ENCODE results near the gene OTUD7B. TPM values are rescaled to one million over a fixed set of nuclear protein-coding genes. Genes with fewer than 3 reads are reported as not detected.

Gene OTUD7B
- total and polyA plus RNA-seq, 2 of the 8 experiments (the other 6 are each of a cell fraction or from before 2014, with no cell fraction given), result 4.2 to 21.5 TPM

DNA sequence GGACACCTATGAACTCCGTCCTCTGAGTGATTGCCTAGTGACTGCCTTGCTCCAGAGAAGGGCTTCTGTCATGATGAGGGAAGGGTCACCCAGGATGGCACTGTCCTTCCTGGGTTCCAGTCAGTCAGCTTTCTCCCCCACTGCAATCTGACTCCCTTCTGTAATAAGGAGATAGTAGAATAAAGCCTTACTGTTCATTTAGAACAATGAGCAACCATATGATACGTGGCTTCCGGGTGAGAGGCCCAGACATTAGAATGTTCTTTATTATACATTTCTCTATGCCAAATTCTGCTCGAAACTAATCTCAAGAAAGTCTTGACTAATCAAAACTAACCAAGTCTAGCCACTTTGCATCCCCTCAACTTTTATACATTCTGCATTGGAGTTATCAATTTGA, 65.3 kb downstream of the OTUD7B start:
- H2BK15ac ChIP-seq (ENCODE audit: low read length), result no peak overlapping the region

More for the DNA sequence above, 65.3 kb downstream of the OTUD7B start:
- Histone ChIP-seq H3K23ac (ENCODE audit: insufficient read length) (no peak overlapping the region), H4K5ac (ENCODE audit: insufficient read length, low read depth, low read length) (no peak overlapping the region), H3K36me3 (ENCODE audit: control insufficient read depth in 2 of 4, insufficient read depth in 4 of 4, low read length in 3 of 4) (peaks cover 2 to 42% (median 29%) of the 10 kb centered on the region in 4 experiments; a peak in 7 of 8 replicates), H3K79me2 (ENCODE audit: control insufficient read depth in 1 of 2, insufficient read depth in 2 of 2, low read length in 2 of 2) (no peaks in the 10 kb centered on the region), H3K4me2 (ENCODE audit: insufficient read depth in 1 of 2, low read depth in 2 of 2, low read length in 2 of 2) (no peak overlapping the region), H3K9me3 (ENCODE audit: insufficient read depth in 2 of 2, low read depth in 1 of 2, low read length in 1 of 2) (no peaks in the 10 kb centered on the region), H3K27ac (ENCODE audit: low read depth, low read length) (no peak overlapping the region), H3K27me3 (replicated peaks in 1 of 4; ENCODE audit: control insufficient read depth in 3 of 4, extremely low read depth in 1 of 4, insufficient read depth in 3 of 4, low read length in 3 of 4) (no peaks in the 10 kb centered on the region), H2BK20ac (ENCODE audit: low read length) (no peak overlapping the region), H3K79me1 (ENCODE audit: low read depth, low read length) (no peaks in the 10 kb centered on the region; the same call in 1 of the 2 replicates), H3K18ac (ENCODE audit: extremely low read depth, low read length) (no peak overlapping the region), H2BK120ac (replicated peaks; ENCODE audit: low read depth, low read length) (no peak overlapping the region), H2BK12ac (ENCODE audit: low read depth, low read length) (no peak overlapping the region), H3K4me3 (ENCODE audit: extremely low read depth in 1 of 4, insufficient read depth in 2 of 4, low read depth in 3 of 4, low read length in 4 of 4) (no peak overlapping the region), H2BK5ac (ENCODE audit: low read depth, low read length) (no peak overlapping the region), H3K4me1 (replicated peaks in 1 of 4; ENCODE audit: control insufficient read depth in 3 of 4, insufficient read depth in 4 of 4, low read length in 3 of 4) (peaks cover 0 to 6% (median 2%) of the 10 kb centered on the region in 4 experiments; a peak in 4 of 7 replicates), H3K14ac (ENCODE audit: insufficient read length) (no peak overlapping the region), H4K20me1 (replicated peaks in 1 of 2; ENCODE audit: control insufficient read depth in 1 of 2, insufficient read depth in 2 of 2, low read length in 2 of 2) (no peaks in the 10 kb centered on the region), H3K23me2 (ENCODE audit: low read depth, low read length) (no peaks in the 10 kb centered on the region; the same call in 1 of the 2 replicates), H3K56ac (replicated peaks; ENCODE audit: insufficient read length, low read depth, low read length) (no peak overlapping the region), H3K4ac (replicated peaks; ENCODE audit: insufficient read length, low read depth, low read length) (no peak overlapping the region), H4K8ac (ENCODE audit: extremely low read depth, insufficient read depth, low read length) (no peak overlapping the region), H2AK5ac (ENCODE audit: low read depth, low read length) (no peak overlapping the region), H3K9ac (replicated peaks in 1 of 4; ENCODE audit: extremely low read depth in 1 of 4, low read depth in 3 of 4, low read length in 3 of 4) (no peak overlapping the region), H2AFZ (ENCODE audit: low read length) (no peak overlapping the region), H4K91ac (replicated peaks; ENCODE audit: insufficient read length, low read length) (no peak overlapping the region)
- DNase-seq (ENCODE audit: low read depth in 1 of 2, low spot score in 2 of 2), result no peak
- CTCF ChIA-PET (ENCODE audit: partially characterized antibody), result interaction anchor here (0.5 to 1.6 kb wide), 2 partner anchors 17 to 157 kb away, joined by 3 to 9 read pairs; no protein-coding TSS in a partner anchor
- TF ChIP-seq E2F6 (IDR thresholded peaks at IDR 0.05) (no peak), SP2 (IDR thresholded peaks at IDR 0.05; ENCODE audit: low read length) (no peak), RAD21 (IDR thresholded peaks at IDR 0.05 in 1 of 2, conservative IDR thresholded peaks at IDR 0.05 in 1 of 2; ENCODE audit: low read depth in 2 of 2, low read length in 2 of 2) (no peak), CHD2 (IDR thresholded peaks at IDR 0.05; ENCODE audit: low read length) (no peak), SRF (IDR thresholded peaks at IDR 0.05; ENCODE audit: low read depth, low read length) (no peak), ZNF274 (IDR thresholded peaks at IDR 0.05; ENCODE audit: borderline replicate concordance, extremely low read depth, low read length) (no peak), SP1 (IDR thresholded peaks at IDR 0.05; ENCODE audit: low read depth, low read length) (no peak)
- POLR2A ChIA-PET (ENCODE audit: partially characterized antibody), result interaction anchor here (1.2 to 1.6 kb wide), 3 partner anchors 22 to 58 kb away, joined by 3 read pairs; a partner anchor contains a TSS
- 93% methylated on average over 4 of the region's 4 CpGs; no CpG with 5 or more reads in 1 of the 2 experiments for WGBS, 2 experiments (ENCODE audit: extremely low coverage in 1 of 2, insufficient coverage in 1 of 2, insufficient read length in 1 of 2, insufficient replicate concordance in 2 of 2, low coverage in 1 of 2, low lambda C conversion rate in 2 of 2, missing lambda C conversion rate in 1 of 2)
- no peak for FAIRE-seq

Data from H1 (cell line).